Esophagus squamous epithelium (tissue), 4 donors: Measurements from ENCODE around the gene FNDC3B.

Experiments
- POLR2A ChIP-seq, 4 donors: fragments of 450-650 bp; IDR thresholded peaks; one replicate each; pipeline ENCODE4 v1.6.1; 2017; ENCODE audit warnings: antibody characterized with exemption in 4 of 4, mild to moderate bottlenecking in 4 of 4, moderate library complexity in 3 of 4
- TF ChIP-seq, protein P1 (sequence below), 6 experiments: fragments of 450-650 bp in 4 of 6; fragments of 200-600 bp in 2 of 6; sonication (generic) in 2 of 6; IDR thresholded peaks; one replicate each; pipeline ENCODE4 v1.5.1; 2016 to 2019; ENCODE audit warnings: antibody characterized with exemption in 6 of 6, mild to moderate bottlenecking in 4 of 6, moderate library complexity in 4 of 6

DNA sequence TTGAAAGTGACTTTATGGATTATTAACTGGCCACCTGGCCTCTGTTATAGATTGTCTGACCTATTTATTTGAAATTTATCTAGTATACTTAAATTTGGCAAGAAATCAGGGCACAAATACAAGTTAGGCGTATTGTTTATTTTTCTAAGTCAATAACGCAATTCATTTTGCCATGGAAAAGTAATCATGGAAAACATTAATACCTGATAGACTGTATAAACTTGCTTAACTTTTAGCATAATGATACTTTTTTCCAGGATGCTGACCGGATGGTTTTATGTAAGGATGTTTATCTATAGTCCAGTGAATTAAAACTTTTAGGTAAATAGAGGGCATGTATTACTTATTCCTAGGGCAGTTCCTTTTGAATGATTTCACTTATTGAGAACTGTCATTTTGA, 20.2 kb downstream of the FNDC3B start:
- TF ChIP-seq, protein P1, sequence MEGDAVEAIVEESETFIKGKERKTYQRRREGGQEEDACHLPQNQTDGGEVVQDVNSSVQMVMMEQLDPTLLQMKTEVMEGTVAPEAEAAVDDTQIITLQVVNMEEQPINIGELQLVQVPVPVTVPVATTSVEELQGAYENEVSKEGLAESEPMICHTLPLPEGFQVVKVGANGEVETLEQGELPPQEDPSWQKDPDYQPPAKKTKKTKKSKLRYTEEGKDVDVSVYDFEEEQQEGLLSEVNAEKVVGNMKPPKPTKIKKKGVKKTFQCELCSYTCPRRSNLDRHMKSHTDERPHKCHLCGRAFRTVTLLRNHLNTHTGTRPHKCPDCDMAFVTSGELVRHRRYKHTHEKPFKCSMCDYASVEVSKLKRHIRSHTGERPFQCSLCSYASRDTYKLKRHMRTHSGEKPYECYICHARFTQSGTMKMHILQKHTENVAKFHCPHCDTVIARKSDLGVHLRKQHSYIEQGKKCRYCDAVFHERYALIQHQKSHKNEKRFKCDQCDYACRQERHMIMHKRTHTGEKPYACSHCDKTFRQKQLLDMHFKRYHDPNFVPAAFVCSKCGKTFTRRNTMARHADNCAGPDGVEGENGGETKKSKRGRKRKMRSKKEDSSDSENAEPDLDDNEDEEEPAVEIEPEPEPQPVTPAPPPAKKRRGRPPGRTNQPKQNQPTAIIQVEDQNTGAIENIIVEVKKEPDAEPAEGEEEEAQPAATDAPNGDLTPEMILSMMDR (IDR thresholded peaks at IDR 0.05), result no peak
- no peak for TF ChIP-seq POLR2A (IDR thresholded peaks at IDR 0.05)
